Measurements from ENCODE around the gene CAB39.
A peak's percentile ranks its signal among the peaks of the same experiment; 100 is the strongest.

CAB39 gene

DNA sequence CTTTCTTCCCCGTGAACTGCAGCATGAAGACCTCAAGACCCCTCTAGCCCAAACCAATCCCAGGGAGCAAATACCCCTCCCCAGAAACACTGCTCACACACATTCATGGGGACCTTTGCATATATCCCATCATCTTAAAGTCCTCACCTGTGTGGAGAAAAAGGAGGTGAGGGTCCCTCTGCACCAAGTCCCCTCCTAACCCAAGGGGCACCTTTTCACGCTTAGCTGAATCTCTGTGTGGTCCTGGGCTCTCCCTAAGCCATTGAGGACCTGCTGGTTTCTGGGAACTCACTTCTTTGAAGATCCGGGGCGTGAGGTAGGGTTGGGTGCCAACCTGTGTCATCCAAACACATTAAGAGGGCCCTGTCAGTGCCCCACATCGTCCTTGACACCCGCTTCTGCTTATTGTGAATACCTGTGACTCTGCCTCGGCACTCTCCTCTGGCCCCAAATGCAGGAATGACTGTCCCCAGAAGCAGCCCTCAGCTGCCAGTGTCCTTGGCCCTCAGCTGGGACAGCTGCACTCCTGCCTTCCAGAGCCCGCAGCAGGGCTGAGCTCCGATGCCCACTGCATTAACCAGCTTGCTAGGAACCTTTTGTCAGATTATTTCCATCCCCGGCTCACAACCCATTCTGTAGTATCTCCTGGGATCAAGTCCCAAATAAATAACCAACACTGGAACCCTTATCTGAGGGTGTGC, 110.8 kb downstream of the CAB39 start:
- no peak for DNase-seq

DNA sequence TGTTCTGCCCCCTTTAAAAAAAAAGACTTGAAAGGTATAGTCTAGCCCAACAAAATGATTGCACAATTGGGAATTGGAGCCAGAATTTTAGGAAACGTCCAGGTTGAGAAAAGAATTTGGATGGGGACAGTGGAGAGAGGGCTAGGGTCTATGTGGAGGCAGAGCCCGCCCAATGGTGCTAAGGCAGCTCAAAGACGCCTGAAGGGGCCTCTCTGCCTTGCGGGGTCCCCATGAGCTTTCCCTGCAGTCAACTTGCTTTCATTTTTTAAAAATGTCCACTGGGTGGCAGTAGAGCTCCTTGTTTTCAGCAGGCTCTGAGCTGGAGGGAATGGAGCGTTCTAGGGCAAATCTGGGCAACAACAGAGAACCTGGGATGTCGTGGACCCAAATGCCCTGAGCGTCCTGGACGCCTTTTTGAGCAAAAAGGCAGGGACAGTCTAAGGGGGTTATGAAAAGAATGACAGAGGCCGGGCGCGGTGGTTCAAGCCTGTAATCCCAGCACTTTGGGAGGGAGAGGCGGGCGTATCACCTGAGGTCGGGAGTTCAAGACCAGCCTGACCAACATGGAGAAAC, 111.8 kb downstream of the CAB39 start:
- DNase-seq: peak; percentile 83

GRCh38 chr2:230825354-230825753, 112.7 kb downstream of the CAB39 start:
- no peak for DNase-seq

DNA sequence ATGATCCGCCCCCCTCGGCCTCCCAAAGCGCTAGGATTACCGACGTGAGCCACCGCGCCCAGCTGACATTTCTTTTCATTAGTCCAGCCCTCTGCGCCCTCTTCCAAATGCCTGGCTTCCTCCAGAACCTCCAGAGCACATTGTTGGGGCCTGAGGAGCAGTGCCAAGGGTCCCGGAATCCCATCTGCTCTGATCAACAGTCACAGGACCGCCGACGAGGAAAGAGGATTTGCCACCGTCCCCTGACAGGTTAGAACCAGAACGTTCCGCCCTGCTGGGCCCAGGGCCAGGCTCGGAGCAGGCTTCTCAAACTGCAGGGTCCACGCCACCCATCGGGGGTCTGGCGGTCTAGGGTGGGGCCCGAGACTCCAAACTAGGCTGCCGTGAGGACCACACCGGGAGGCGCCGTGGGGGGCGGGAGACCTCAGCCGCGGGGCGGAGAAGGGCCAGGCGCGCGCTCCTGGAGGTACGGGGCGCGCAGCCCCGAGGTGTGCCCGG, 115.2 kb downstream of the CAB39 start:
- DNase-seq: no peak

DNA sequence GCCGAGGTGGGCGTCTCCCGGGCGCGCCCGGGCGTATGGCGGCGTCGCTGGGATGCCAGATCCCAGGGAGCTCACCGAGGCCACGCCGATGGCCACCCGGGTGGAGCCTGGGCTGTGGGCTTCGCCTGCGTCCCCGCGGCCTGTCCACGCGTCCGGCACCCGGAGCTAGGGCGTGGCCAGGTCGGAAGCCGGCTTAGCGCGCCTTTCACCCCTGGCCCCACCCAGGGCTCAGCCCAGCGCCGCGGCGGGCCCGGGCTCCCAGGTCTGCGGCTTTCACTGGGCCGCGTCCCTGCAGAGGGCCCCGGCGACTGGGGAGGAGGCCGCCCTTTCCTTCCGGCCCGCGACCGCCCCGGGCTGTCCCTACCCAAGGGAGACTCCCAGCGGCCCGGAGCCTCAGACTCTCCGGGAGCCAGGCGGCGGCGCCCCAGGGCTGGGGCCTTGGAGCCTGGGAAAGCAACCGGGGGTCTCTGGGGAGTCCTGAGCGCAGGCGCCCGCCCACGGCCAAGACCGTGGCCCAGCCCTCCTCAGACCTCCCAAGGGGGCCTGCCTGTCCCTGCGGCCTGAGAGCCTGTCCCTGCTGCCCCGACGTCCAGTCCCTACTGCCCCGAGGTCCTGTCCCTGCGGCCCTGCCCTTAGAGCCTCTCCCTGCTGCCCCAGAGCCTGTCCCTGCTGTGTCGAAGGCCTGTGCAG, 115.8 kb downstream of the CAB39 start:
- peak; percentile 12 for DNase-seq

DNA sequence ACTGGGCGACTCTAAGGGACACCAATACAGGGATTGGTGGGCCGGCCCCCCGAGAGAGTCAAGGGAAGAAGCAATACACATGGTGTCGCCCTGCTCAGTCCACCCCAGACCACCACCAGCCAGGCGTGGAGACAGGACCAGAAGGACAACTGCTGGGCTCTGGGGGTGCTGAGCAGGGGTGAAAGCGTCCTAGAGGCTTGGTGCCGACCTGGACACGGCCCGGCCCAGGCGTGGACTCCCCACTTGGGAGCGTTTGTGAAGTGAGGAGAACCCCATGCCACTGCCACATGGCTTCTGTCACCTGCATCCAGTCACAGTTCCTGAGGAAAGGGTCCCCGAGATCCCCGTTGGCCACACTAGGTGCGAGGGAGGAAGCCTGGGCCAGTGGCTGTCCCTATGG, 116.7 kb downstream of the CAB39 start:
- no peak for DNase-seq

- DNase-seq: no peak
These were observed 117.3 kb downstream of the CAB39 start for GRCh38 chr2:230829959-230830358.

DNA sequence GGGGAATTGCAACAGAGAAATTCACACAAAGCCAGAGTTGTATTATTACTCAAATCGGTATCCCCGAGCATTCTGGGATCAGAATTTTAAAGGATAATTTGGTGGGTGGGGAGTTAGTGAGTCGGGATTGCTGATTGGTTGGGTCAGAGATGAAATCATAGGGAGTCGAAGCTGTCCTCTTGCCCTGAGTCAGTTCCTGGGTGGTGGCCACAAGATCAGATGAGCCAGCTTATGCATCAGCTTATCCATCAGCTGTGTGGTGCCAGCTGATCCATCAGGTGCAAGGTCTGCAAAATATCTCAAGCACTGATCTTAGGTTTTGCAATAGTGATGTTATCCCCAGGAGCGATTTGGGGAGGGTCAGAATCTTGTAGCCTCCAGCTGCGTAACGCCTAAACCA, 117.8 kb downstream of the CAB39 start:
- no peak for DNase-seq

DNA sequence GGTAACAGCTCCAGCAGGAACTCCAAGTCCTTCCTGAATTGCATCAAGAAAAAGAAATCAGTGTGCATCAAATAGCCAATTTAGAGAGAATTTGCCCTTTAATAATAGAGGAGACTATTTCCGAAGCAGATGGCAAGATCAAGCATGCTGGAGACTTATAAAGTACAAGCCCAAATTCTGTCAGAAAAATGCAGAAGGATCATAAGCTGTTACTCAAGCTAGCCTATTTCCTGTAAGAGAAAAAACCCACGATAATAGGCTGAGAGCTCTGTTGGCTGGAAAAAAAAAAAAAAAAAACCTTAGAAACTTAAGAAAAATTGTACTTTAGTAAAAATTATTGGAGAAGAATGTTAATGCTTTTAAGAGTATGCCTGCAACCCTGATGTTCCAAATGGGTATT, 127.7 kb downstream of the CAB39 start:
- no peak for DNase-seq

DNA sequence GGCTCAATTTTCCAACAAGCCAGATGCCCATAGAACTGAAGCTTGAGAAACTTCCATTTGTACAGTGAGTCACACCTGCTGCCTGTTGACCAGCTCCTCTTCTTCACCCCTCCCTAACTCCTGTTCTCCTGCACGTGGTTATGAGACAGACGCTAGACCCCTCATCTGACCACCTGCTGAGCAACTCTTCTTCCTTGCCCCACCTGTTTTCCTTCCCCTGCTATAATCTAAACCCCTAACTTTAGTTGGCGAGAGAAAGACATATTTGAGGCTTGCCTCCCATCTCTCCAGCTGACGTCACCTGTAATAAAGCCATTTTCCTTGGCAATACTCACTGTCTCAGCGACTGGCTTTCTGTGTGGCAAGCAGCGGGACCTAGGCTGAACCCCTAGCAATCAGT, 129.8 kb downstream of the CAB39 start:
- DNase-seq: no peak

DNA sequence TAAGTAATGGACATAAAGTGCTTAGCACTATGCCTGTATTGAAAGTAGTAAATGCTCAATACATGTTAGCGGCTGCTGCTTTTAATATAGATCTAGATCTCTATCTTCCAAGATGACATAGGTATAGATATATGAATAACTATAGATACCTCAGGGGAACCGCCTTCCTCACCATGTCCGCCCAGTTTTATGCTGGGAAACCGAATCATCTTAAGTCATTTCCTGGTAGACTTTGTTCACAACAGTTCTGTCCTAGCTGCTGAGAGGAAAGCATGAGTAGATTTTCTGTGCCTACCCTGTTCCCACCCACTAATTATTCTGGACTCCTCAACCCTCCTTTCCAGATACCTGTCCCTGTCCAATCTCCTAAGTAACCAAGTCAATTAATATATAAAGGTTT, 130.5 kb downstream of the CAB39 start:
- no peak for DNase-seq

- DNase-seq: no peak
These were observed 133.7 kb downstream of the CAB39 start for GRCh38 chr2:230846360-230846759.

- peak; percentile 86 for DNase-seq
These were observed 135.3 kb downstream of the CAB39 start for GRCh38 chr2:230847883-230848388.

GRCh38 chr2:230849633-230850357, 137.2 kb downstream of the CAB39 start:
- DNase-seq: peak; percentile 74

DNA sequence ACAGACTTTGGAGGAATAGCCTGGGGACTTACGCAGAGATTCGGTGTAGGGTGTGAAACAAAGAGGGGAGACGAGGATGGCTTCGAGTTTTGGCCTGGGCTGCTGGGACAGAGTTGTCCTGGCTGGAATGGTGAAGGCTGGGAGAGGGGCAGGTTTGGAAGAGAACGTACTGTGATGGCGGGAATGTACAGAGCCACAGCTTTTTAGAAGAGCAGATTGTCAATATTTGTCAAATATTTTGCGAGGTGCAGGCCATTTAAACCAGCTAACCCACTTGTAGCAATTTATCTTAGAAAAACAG, 137.7 kb downstream of the CAB39 start:
- DNase-seq: no peak

- DNase-seq: no peak
These were observed 139.5 kb downstream of the CAB39 start for GRCh38 chr2:230852113-230852512.

DNA sequence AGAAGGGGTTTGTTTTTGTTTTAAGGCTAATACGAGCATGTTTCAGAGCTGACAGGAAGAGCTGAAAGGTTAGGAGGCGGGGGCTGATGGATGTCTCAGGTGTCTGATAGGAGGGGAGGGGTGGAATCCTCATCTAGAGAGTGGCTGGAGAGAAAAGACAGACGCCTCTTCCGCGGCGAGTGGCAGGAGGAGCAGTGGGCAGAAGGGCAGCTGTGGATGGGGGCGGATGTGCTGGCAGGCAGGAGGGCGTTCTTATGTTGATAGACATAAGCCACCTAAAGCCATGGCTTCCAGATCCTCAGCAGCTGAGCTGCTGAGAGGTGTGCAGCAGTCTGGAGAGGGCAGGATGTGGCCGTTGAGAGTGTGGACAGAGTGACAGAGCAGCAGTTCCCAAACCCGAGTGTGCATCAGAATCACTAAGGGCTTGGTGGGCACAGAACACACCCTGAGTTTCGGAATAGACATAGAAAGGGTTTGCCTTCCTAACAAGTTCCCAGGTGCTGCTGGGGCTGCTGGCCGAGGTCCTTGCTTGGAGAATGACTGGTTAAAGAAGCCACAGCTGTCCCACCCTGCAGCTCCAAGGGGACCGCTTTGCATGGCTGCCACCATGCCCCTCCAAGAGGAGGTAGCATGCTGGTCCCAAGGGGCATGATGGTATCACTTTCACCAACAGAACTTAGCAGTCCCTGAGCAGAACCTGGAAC, 149.1 kb downstream of the CAB39 start:
- DNase-seq: no peak

- DNase-seq: no peak
These were observed 149.7 kb downstream of the CAB39 start for GRCh38 chr2:230862292-230862691.

GRCh38 chr2:230863031-230863430, 150.4 kb downstream of the CAB39 start:
- DNase-seq: no peak

DNA sequence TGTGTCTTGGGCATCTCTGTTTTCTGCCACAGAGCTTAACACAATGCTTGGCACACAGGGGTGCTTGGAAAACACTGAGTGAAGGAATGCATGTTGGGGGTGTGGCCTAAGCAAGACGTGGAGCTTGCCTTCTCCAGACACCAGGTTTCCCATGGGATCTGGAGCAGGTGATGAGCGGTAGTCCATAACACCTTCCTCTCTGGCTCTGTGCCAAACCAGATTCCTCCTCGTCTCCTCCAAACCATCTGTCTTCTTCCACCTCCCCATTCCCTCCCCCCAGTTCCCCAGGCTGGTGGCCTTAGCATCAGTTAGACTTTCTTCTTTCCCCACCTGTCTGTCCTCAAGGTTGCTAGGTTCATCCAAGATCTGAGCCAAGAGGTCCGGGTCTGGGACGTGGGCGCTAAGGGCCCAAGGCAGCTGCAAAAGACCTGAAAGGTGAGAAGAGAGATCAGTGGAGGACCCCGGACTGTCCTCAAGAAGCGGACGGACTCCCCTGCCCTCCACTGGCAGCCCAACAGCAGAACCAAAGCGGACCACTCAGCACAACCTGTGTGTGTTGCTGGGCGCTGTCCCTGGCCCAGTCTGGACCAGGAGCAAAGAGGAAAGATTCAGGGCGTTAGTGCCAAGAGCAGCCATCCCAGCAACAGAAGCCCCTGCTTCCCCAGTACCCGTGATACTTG, 150.9 kb downstream of the CAB39 start:
- no peak for DNase-seq

GRCh38 chr2:230864122-230864604, 151.5 kb downstream of the CAB39 start:
- no peak for DNase-seq

Measured in CD4-positive, alpha-beta T cell treated with Interleukin-10 for 1 hour (primary cell).